Neural progenitor cell (in vitro differentiated cells): ENCODE data around the gene ZNF860.

Experiments
- EZH2 ChIP-seq: fragments of 200-600 bp; sonication (generic); IDR thresholded peaks from 2 replicates; pipeline ENCODE4 v1.6.1; 2017; ENCODE audit warnings: antibody characterized with exemption, mild to moderate bottlenecking, moderate library complexity
- EZH2phosphoT487 ChIP-seq: fragments of 200-600 bp; sonication (generic); IDR thresholded peaks from 2 replicates; pipeline ENCODE4 v1.6.1; 2017; ENCODE audit warnings: antibody characterized with exemption
- TF ChIP-seq, protein P1 (sequence below): fragments of 200-600 bp; sonication (generic); IDR thresholded peaks from 2 replicates; pipeline ENCODE4 v1.5.1; 2017; ENCODE audit warnings: antibody characterized with exemption, mild to moderate bottlenecking

DNA sequence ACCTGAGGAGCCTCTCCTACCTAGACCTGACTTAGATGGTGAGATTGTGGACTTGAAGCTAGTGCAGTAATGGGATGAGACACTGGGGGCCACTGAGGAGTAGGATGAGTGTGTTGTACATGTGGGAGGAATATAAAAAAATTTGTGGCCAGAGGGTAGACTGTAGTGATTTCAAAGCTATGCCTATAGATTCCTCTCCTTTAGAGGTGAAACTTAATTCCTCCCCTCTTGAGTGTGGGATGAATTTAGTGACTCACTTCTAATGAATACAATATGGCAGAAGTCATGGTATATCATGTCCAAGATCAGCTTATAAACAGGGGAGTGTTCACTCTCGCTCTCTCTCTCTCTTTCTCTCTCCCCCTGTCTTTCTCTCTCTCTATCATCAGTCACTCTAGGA lies 6.7 kb downstream of the ZNF860 start:
- TF ChIP-seq, protein P1, sequence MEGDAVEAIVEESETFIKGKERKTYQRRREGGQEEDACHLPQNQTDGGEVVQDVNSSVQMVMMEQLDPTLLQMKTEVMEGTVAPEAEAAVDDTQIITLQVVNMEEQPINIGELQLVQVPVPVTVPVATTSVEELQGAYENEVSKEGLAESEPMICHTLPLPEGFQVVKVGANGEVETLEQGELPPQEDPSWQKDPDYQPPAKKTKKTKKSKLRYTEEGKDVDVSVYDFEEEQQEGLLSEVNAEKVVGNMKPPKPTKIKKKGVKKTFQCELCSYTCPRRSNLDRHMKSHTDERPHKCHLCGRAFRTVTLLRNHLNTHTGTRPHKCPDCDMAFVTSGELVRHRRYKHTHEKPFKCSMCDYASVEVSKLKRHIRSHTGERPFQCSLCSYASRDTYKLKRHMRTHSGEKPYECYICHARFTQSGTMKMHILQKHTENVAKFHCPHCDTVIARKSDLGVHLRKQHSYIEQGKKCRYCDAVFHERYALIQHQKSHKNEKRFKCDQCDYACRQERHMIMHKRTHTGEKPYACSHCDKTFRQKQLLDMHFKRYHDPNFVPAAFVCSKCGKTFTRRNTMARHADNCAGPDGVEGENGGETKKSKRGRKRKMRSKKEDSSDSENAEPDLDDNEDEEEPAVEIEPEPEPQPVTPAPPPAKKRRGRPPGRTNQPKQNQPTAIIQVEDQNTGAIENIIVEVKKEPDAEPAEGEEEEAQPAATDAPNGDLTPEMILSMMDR, result no peak
- TF ChIP-seq EZH2 (no peak), EZH2phosphoT487 (no peak)
